ENCODE results near the gene LILRB2. TPM values are rescaled to one million over a fixed set of nuclear protein-coding genes. Genes with fewer than 3 reads are reported as not detected.
"Not testable (repeated sequence)": the region's sequence is repeated elsewhere in the genome, so short reads cannot be mapped to it uniquely, and the experiment has no call there.

The LILRB2 gene
- total RNA-seq, 1 donor from 2014 or later = not detected

DNA sequence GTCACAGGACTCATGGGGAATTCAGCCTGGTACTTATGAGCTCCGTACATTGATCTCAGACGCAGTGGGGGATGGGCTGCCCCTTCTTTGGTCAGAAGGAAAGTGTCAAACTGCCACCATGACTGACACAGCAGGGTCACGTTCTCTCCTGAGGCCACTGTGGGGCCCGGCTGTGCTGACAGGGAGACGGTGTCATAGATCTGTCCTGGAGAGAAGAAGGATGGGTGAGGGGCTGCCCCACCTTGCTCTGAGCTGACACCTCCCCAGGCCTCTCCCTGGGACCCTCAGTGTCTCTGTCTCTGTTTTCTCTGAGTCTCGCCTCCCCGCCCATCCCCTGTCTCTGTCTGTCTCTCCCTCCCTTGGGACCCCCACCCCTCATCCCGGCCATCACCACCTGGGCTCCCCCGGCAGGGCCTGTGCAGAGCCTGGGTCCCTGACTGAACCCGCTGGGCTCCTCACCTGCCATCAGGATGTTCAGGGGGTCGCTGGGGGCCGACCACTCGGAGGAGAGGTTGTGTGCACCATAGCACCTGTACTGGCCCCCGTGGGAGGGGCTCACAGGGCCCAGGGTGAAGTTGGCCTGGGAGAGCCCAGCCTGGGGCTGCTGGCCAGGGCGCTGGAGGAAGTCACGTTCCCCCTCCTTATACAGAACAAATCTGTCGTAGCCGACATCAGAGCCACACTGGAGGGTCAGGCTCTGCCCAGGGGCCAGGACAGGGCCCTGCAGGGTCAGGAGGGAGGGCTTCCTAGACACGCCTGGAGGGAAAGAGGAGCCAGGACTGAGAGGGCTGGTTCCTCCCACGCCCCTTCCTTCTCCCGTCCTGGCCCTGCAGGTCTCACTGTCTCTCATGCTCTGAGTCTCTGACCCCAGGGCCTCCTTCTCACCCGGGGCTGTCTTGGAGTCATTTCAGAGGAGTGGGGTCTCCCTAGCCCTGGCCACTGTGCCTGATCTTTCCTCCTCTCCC lies 40.3 kb downstream of the LILRB2 start:
- not testable (repeated sequence) for DNase-seq

DNA sequence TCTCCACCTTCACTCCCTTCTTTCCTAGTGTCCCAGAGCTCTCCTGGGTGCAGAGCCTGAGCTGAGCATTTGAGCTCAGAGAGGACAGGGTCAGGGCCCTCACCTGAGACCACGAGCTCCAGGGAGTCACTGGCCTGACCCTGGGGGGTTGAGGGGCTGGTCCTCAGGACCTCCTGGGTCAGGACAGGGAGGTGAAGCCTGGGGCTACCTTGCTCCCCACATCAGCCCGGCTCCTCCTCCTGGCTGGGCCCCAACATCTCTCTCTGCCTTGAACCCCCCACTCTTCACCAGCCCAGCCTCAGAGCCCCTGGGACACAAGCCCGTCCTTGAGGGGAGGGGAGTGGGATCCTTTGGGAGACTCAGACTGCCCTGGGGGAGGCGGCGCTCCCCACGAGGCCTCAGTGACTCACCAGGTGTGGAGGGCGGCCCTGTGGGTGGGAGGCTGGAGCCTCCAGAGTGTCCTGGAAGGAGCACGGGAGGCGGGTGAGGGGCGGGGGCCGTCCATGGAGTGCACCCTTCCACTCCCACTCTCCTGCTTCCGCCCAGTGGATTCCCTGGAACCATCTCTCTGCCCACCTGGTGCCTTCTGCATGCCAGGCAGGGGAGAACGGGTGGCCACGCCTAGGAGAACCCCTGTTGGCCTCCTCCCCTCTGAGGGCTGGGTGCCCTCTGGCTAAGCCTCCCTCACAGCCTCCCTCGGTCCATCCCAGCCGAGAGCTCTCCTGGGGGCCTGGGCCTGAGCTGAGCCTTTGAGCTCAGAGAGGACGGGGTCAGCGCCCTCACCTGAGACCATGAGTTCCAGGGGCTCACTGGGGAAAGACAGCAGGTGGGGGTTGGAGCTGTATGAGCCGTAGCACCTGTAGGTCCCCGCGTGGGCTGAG lies 41.2 kb downstream of the LILRB2 start:
- not testable (repeated sequence) for DNase-seq

DNA sequence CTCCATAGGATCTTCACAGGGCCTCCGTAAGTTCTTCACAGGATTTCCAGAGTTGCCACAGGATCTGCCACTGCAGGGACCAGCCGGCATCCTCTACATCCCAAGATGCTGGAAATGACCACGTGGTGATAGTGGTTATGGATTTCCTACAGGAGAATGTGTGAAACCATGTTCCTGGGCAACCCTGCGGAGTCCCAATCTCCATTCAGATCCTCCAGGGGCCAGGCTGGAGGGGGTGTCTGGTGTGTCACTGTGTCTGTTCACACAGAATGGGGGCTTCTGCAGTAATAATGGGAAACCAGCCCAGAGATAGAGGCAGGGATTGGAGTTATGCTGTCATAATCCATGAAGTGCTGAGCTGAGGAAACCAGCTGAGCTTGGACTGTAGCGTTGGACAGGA lies 47.0 kb downstream of the LILRB2 start:
- no peak for DNase-seq

DNA sequence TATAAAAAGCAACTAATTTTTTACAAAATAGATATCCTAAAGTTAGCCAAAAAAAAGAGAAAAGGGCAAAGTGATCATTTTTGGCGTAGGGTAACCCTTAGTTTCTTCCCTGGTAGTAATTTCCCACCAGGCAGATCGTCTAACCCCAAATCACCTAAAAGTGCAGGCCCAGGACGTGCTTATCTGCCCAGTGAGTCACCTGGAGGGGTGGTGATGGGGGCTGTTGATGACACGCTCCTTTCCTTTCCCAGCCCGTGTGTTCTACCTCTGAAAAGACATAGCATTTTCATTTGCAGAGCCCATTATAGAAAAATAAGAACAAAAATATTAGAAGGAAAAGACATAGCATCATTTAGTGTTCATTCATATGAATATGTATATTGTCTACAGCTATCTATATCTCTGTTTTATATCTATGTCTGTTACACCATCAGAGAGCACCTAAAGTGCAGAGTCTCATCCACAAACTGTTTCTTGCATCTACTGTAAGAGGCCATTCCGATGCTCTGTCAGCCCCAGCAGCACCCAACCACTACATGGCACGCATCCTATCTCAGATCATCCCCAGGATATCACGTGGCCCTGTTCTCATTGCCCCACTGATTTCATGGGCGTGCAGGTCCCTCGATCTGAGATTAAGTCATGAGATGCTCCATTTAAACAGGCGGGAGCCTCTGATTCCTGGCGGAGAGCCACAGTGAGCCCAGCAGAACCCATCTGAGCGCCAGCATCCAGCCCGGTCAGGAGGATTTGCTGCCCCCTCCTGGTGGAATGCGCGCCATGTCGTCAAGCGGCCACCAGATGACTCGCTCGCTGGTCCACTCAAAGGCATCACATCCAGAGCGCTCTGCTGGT lies 49.6 kb downstream of the LILRB2 start:
- peak; percentile 46 for DNase-seq

DNA sequence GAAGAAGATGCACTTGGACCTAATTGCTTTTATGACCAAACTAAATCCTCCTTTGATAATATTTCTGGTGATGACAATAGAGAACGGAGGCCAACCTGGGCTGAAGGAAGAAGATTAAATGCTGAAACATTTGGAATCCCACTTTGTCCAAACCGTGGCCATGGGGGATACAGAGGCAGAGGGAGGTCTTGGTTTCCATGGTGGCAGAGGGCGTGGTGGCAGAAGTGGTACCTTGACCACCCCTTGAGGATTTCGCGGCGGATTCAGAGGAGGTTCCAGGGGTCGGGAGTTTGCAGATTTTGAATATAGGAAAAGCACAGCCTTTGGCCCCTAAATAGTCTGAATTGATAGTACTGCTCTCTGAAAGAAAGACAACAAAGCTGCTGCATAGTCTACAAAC lies 50.9 kb downstream of the LILRB2 start:
- DNase-seq = no peak

DNA sequence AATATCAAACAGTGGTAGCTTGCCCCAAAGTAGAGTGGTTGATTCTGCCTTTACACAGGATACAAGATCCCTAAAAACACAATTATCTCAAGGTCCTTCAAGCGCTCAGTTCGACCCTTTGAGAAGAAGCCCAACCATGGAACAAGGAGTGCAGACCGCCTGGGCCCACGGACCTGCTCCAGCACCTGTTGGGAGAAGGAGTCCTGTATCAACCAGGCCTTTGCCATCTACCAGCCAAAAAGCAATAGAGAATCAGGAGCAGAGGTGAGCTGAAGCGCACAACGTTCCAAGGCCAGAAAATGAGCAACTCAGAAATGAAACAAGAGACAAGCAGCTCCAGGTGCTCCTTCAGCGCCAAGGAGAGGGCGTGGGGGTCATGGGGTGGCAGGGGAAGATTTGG lies 51.8 kb downstream of the LILRB2 start:
- DNase-seq = no peak

DNA sequence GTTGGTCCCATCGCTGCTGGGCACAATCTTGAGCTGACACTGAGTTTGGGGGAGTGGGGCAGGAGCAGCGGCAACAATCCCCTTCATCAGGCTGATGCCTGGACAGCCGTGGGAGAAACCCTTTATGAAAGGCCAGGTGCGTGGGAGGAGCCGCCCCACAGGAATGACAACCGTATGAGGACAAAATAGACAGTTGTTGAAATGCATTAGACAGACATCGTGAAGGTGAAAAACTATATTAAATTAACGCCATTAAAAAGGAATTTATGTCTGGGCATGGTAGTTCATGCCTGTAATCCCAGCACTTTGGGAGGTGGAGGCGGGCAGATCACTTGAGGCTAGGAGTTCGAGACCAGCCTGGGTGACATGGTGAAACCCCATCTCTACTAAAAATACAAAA lies 56.3 kb downstream of the LILRB2 start:
- DNase-seq = not testable (repeated sequence)

DNA sequence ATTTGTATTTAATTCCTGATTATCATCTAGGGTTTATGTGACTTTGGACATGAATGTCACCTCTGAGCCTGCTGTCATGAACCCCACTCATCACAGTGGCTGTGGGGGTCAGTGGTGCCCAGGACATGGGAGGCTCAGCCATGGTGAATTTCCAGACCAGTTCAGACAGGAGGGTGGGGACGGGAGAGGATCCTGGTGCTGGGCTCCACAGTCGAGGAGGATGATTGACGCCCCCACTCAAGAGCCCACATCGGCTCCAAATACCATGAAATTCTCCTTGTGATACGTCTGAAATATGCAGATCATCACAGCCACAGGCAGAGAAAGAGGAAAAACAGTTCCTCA lies 57.0 kb downstream of the LILRB2 start:
- not testable (repeated sequence) for DNase-seq

Small RNA genes lying within 50 kb of the gene (small RNA-seq; reads per million reads assigned to genes)
- not detected for gene AC245884.12
- not detected for gene MIR4752
- gene RNU6-1307P = not detected

Other genes with a start within 250 kb of the LILRB2 start
- not detected for gene VSTM1, start 217.2 kb downstream of the LILRB2 start, total RNA-seq
- not detected for gene TARM1, start 199.7 kb downstream of the LILRB2 start, total RNA-seq
- 0.47 TPM for gene OSCAR, start 180.3 kb downstream of the LILRB2 start, total RNA-seq
- gene NDUFA3, start 178.3 kb downstream of the LILRB2 start, total RNA-seq = 10.8 TPM
- gene TFPT, start 165.5 kb downstream of the LILRB2 start, total RNA-seq = 5.8 TPM
- 24.0 TPM for gene PRPF31, start 165.4 kb downstream of the LILRB2 start, total RNA-seq
- 4.4 TPM for gene CNOT3, start 143.3 kb downstream of the LILRB2 start, total RNA-seq
- 4.2 TPM for gene LENG1, start 121.4 kb downstream of the LILRB2 start, total RNA-seq
- not detected for gene TMC4, start 108.0 kb downstream of the LILRB2 start, total RNA-seq
- 19.2 TPM for gene MBOAT7, start 91.5 kb downstream of the LILRB2 start, total RNA-seq
- 34.2 TPM for gene TSEN34, start 89.8 kb downstream of the LILRB2 start, total RNA-seq
- 1,641 TPM for gene RPS9, start 80.3 kb downstream of the LILRB2 start, total RNA-seq
- not detected for gene LILRB3, start 58.1 kb downstream of the LILRB2 start, total RNA-seq
- not detected for gene LILRA6, start 38.3 kb downstream of the LILRB2 start, total RNA-seq
- 0.16 TPM for gene LILRB5, start 23.8 kb downstream of the LILRB2 start, total RNA-seq
- 0.78 TPM for gene LILRA5, start 32.1 kb upstream of the LILRB2 start, total RNA-seq
- 0.16 TPM for gene LILRA4, start 58.1 kb upstream of the LILRB2 start, total RNA-seq
- 1.1 TPM for gene LAIR1, start 83.8 kb upstream of the LILRB2 start, total RNA-seq
- gene TTYH1, start 134.4 kb upstream of the LILRB2 start, total RNA-seq = 74.7 TPM
- gene LENG8, start 168.1 kb upstream of the LILRB2 start, total RNA-seq = 14.5 TPM
- 5.9 TPM for gene LENG9, start 182.7 kb upstream of the LILRB2 start, total RNA-seq
- gene CDC42EP5, start 192.2 kb upstream of the LILRB2 start, total RNA-seq = 1.2 TPM
- gene LAIR2, start 221.7 kb upstream of the LILRB2 start, total RNA-seq = not detected

Measured in occipital lobe (tissue), 3 donors.